Spleen (tissue), 7 donors: ENCODE measurements around the gene LIMS4.
"Not testable (repeated sequence)": the region's sequence is repeated elsewhere in the genome, so short reads cannot be mapped to it uniquely, and the experiment has no call there.

Source experiments
- CTCF ChIP-seq, 11 experiments: fragments of 200-600 bp in 7 of 11; fragments of 450-650 bp in 4 of 11; sonication (generic) in 4 of 11; IDR thresholded peaks in 8 of 11; conservative IDR thresholded peaks in 3 of 11; 1 replicate in 7 of 11; 2 replicates in 4 of 11; pipeline versions ENCODE4 v1.4.0 to v1.8.0; 2016 to 2021; ENCODE audit warnings: antibody characterized with exemption in 11 of 11, inconsistent platforms in 4 of 11, mild to moderate bottlenecking in 1 of 11
- POLR2A ChIP-seq, 3 donors: fragments of 450-650 bp; IDR thresholded peaks; one replicate each; pipeline ENCODE4 v1.5.1; 2017; ENCODE audit warnings: antibody characterized with exemption in 3 of 3, mild to moderate bottlenecking in 1 of 3
- donor health status: DM: no; HTN: no; CAD: no; lungs with moderate emphysema.
- donor health status: DM: no; HTN: no; CAD: no.
- donor health status: DM: no; HTN: no; CAD: no.

DNA sequence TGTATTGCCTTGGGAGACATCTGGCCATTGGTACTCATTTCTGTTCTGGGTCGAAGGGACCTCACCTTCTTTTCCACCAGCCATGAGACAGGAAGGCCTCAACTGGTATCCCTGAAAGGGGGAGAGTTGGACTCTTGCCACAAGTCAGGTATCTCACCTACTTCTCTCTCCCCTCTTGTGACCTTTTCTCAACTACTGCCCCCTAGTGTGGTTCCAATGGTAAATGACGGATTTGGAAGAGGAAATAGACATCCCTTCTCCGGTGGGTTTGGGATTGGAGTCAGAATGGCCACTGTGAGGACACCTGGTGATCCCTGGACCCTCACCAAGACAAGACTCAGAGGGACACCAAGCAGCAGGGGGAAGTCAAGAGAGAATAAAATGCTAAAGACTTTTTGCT is 21.9 kb upstream of the LIMS4 start:
- not testable (repeated sequence) for TF ChIP-seq CTCF (IDR thresholded peaks at IDR 0.05 in 8 of 11, conservative IDR thresholded peaks at IDR 0.05 in 3 of 11); POLR2A (IDR thresholded peaks at IDR 0.05)
